HG02852 (cell line): ENCODE measurements around the gene CRYGC.
"Not testable (repeated sequence)": the region's sequence is repeated elsewhere in the genome, so short reads cannot be mapped to it uniquely, and the experiment has no call there.

Experiments
- ATAC-seq: cut with Tn5 transposase; IDR thresholded peaks from one replicate; pipeline ENCODE4 v1.9.1; 2021; ENCODE audit warnings: mild to moderate bottlenecking, moderate library complexity; ENCODE audit not compliant: unreplicated experiment

The CRYGC gene

GRCh38 chr2:208138334-208138733 lies 8.7 kb upstream of the CRYGC start:
- ATAC-seq, result not testable (repeated sequence)

- ATAC-seq, result no peak
These were observed 7.1 kb upstream of the CRYGC start for GRCh38 chr2:208136716-208137094.

GRCh38 chr2:208135794-208136715 lies 6.4 kb upstream of the CRYGC start:
- ATAC-seq, result no peak

- no peak for ATAC-seq
These were observed 5.4 kb upstream of the CRYGC start for GRCh38 chr2:208134928-208135586.

GRCh38 chr2:208130712-208131110 lies 1.1 kb upstream of the CRYGC start:
- ATAC-seq, result no peak

- no peak for ATAC-seq
These were observed 1.5 kb downstream of the CRYGC start for GRCh38 chr2:208128136-208128535.

- ATAC-seq, result no peak
These were observed 2.5 kb downstream of the CRYGC start for GRCh38 chr2:208127090-208127489.

GRCh38 chr2:208125251-208125650 lies 4.4 kb downstream of the CRYGC start:
- no peak for ATAC-seq

GRCh38 chr2:208124013-208124715 lies 5.5 kb downstream of the CRYGC start, which contains the start of gene CRYGD:
Gene CRYGD, minus strand, starts transcription at chr2:208124524. Its CDS starts 51 bp downstream, at chr2:208124473.
- not testable (repeated sequence) for ATAC-seq

GRCh38 chr2:208122248-208122647 lies 7.4 kb downstream of the CRYGC start:
- no peak for ATAC-seq

GRCh38 chr2:208118918-208119317 lies 10.7 kb downstream of the CRYGC start:
- no peak for ATAC-seq

GRCh38 chr2:208117390-208117789 lies 12.2 kb downstream of the CRYGC start:
- ATAC-seq, result not testable (repeated sequence)

- no peak for ATAC-seq
These were observed 16.7 kb downstream of the CRYGC start for GRCh38 chr2:208112969-208113368.

- not testable (repeated sequence) for ATAC-seq
These were observed 17.3 kb downstream of the CRYGC start for GRCh38 chr2:208112273-208112745.

- ATAC-seq, result no peak
These were observed 26.0 kb downstream of the CRYGC start for GRCh38 chr2:208103616-208104015.

GRCh38 chr2:208101716-208102631 lies 27.7 kb downstream of the CRYGC start:
- no peak for ATAC-seq

GRCh38 chr2:208099682-208100470 lies 29.8 kb downstream of the CRYGC start:
- no peak for ATAC-seq

- not testable (repeated sequence) for ATAC-seq
These were observed 30.9 kb downstream of the CRYGC start for GRCh38 chr2:208098701-208099100.

GRCh38 chr2:208098267-208098666 lies 31.4 kb downstream of the CRYGC start:
- ATAC-seq, result no peak
